Calu3 (cell line): Measurements from ENCODE around the gene WFIKKN2. TPM values are rescaled to one million over a fixed set of nuclear protein-coding genes. Genes with fewer than 3 reads are reported as not detected.

Experiments used
- BruUV-seq: library from RNA; stranded (reverse); fragments of 400-500 nt; replicated peaks from 2 replicates; lab custom pipeline; 2021; lab: Mats Ljungman, UMichigan
- CTCF ChIA-PET: fragments of 300-600 bp; sonication (Branson Sonifier 250); formaldehyde crosslinking; loops from one replicate; lab custom pipeline; 2022; ENCODE audit warnings: antibody characterized with exemption; lab: Charles Lee
- DNase-seq: peaks from one replicate; pipeline ENCODE4 v3.0.0; 2022
- H3K27ac Mint-ChIP-seq: one replicate; pipeline ENCODE4 v1.8.0; 2022; ENCODE audit warnings: mixed read lengths; ENCODE audit not compliant: unreplicated experiment
- H3K27me3 Mint-ChIP-seq: one replicate; pipeline ENCODE4 v1.8.0; 2022; ENCODE audit warnings: mixed read lengths; ENCODE audit not compliant: unreplicated experiment
- H3K36me3 Mint-ChIP-seq: one replicate; pipeline ENCODE4 v1.8.0; 2022; ENCODE audit warnings: mild to moderate bottlenecking, moderate library complexity, mixed read lengths; ENCODE audit not compliant: insufficient read depth, unreplicated experiment
- H3K4me1 Mint-ChIP-seq: one replicate; pipeline ENCODE4 v1.8.0; 2022; ENCODE audit warnings: mild to moderate bottlenecking, low read depth, mixed read lengths; ENCODE audit not compliant: unreplicated experiment
- H3K4me3 Mint-ChIP-seq: one replicate; pipeline ENCODE4 v1.8.0; 2022; ENCODE audit warnings: mild to moderate bottlenecking, low read depth, moderate library complexity, mixed read lengths; ENCODE audit not compliant: unreplicated experiment
- H3K9me3 Mint-ChIP-seq: one replicate; pipeline ENCODE4 v1.8.0; 2022; ENCODE audit warnings: low read depth, mixed read lengths; ENCODE audit not compliant: unreplicated experiment
- CTCF ChIP-seq: fragments of 200-600 bp; IDR thresholded peaks from one replicate; pipeline ENCODE4 v1.8.0; 2022; ENCODE audit warnings: antibody characterized with exemption; ENCODE audit not compliant: unreplicated experiment
- intact Hi-C: fragments of 100-400 bp; cut with micrococcal nuclease; formaldehyde crosslinking; loops from one replicate; pipeline ENCODE4 v1.10.0; 2022; ENCODE audit not compliant: unreplicated experiment
- total RNA-seq: library from RNA; stranded (reverse); gene quantifications from 2 replicates; pipeline ENCODE4 v1.2.3, GENCODE V29; 2022

The WFIKKN2 gene
- total RNA-seq, 1 experiment from 2014 or later: not detected

- peaks cover 4% of the 10 kb centered on the region for H3K4me1 Mint-ChIP-seq
- BruUV-seq: no TSS peak
- H3K27ac Mint-ChIP-seq: no peak overlapping the region
- H3K9me3 Mint-ChIP-seq: no peaks in the 10 kb centered on the region
- H3K27me3 Mint-ChIP-seq: no peaks in the 10 kb centered on the region
- H3K36me3 Mint-ChIP-seq: no peaks in the 10 kb centered on the region
- H3K4me3 Mint-ChIP-seq: no peak overlapping the region
- no peak for DNase-seq
- intact Hi-C loops: no loop called here
- CTCF ChIA-PET: interaction anchor here (1.0 to 1.1 kb wide), 2 partner anchors 23 to 27 kb away, joined by 3 to 4 read pairs; no protein-coding TSS in a partner anchor
- no peak for TF ChIP-seq CTCF
Measured at GRCh38 chr17:50877838-50878237, 42.5 kb downstream of the WFIKKN2 start.

- intact Hi-C loops: no loop called here
- CTCF ChIA-PET: interaction anchor here (1.1 kb wide), 1 partner anchor 22 kb away, joined by 4 read pairs; no protein-coding TSS in a partner anchor
- BruUV-seq: no TSS peak
- H3K4me1 Mint-ChIP-seq: peaks cover 15% of the 10 kb centered on the region
- H3K36me3 Mint-ChIP-seq: no peaks in the 10 kb centered on the region
- no peaks in the 10 kb centered on the region for H3K9me3 Mint-ChIP-seq
- H3K27me3 Mint-ChIP-seq: no peaks in the 10 kb centered on the region
- H3K4me3 Mint-ChIP-seq: no peak overlapping the region
- no peak for DNase-seq
- no peak for TF ChIP-seq CTCF
- no peak overlapping the region for H3K27ac Mint-ChIP-seq
Measured at GRCh38 chr17:50879086-50879485, 43.7 kb downstream of the WFIKKN2 start.

- BruUV-seq: no TSS peak
- H3K4me1 Mint-ChIP-seq: peaks cover 23% of the 10 kb centered on the region
- DNase-seq: no peak
- H3K4me3 Mint-ChIP-seq: no peak overlapping the region
- CTCF ChIA-PET: no interaction called here
- H3K36me3 Mint-ChIP-seq: peaks cover 8% of the 10 kb centered on the region
- intact Hi-C loops: no loop called here
- H3K27ac Mint-ChIP-seq: no peak overlapping the region
- no peaks in the 10 kb centered on the region for H3K27me3 Mint-ChIP-seq
- H3K9me3 Mint-ChIP-seq: no peaks in the 10 kb centered on the region
- no peak for TF ChIP-seq CTCF
Measured at GRCh38 chr17:50881182-50881581, 45.8 kb downstream of the WFIKKN2 start.

- intact Hi-C loops: no loop called here
- CTCF ChIA-PET: no interaction called here
- no TSS peak for BruUV-seq
- Mint-ChIP-seq H3K27me3 (no peaks in the 10 kb centered on the region), H3K9me3 (no peaks in the 10 kb centered on the region), H3K4me3 (no peak overlapping the region), H3K36me3 (peaks cover 10% of the 10 kb centered on the region), H3K27ac (no peak overlapping the region), H3K4me1 (peaks cover 39% of the 10 kb centered on the region)
- no peak for TF ChIP-seq CTCF
- no peak for DNase-seq
Measured at GRCh38 chr17:50882851-50883250, 47.5 kb downstream of the WFIKKN2 start.
